NCI-H460 (cell line): ENCODE measurements around the gene KCNJ12. TPM values are rescaled to one million over a fixed set of nuclear protein-coding genes. Genes with fewer than 3 reads are reported as not detected.
A peak's percentile ranks its signal among the peaks of the same experiment; 100 is the strongest.
"Not testable (repeated sequence)": the region's sequence is repeated elsewhere in the genome, so short reads cannot be mapped to it uniquely, and the experiment has no call there.

Source experiments
- DNase-seq: peaks from one replicate; pipeline ENCODE4 v3.0.0-alpha.2; 2016; ENCODE audit warnings: low read depth; ENCODE audit errors: extremely low read depth
- total RNA-seq: library from RNA; depleted of rRNA; stranded (reverse); fragments of >200 nt; shearing (Covaris generic); gene quantifications from 2 replicates; pipeline ENCODE4 v1.2.3, GENCODE V29; 2014

Gene KCNJ12
- total RNA-seq, 1 experiment from 2014 or later = 4.3 TPM

DNA sequence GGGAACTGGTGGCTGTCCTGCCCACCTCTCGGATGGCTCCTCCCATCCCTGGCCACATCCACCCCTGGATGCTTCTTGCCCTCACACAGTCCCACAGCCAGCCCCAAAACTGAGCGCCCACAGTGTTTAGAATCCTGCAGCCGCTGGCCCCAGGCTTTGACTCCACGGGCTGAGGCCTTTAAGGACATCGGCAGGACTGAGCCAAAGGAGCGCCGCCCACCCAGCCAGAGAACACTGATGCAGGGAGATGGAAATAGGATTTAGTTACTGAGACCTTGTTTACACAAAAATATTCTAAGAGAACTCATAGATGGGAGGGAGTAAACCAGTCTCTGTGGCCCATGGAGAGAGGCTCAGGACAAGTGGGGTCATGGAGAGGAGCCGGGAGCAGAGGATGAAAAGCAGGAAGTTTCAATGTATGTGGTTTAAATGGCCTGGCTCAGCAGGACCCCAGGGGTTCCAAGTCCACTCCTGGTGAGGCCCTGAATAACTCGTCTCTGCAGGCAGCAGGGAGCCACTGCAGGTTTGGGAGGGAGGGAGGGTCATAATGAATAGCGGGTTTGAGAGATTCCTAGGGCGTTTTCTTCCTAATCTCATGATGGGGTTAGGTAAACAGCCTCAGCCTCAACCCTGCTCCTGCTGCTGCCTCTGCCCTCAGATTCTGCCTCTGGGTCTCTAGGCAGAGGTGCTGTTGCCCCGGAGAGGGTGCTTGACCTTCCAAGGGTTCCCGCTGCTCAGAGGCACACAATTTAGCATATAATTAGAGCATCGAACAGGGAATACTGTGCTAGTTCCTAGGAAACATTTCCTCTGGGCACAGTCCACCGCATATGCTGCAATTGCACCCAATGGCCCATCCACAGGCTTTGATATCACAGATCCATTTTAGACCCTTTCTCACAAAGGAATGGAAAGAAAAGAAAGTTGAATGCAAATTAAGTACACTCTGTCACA, 61.0 kb downstream of the KCNJ12 start:
- not testable (repeated sequence) for DNase-seq

DNA sequence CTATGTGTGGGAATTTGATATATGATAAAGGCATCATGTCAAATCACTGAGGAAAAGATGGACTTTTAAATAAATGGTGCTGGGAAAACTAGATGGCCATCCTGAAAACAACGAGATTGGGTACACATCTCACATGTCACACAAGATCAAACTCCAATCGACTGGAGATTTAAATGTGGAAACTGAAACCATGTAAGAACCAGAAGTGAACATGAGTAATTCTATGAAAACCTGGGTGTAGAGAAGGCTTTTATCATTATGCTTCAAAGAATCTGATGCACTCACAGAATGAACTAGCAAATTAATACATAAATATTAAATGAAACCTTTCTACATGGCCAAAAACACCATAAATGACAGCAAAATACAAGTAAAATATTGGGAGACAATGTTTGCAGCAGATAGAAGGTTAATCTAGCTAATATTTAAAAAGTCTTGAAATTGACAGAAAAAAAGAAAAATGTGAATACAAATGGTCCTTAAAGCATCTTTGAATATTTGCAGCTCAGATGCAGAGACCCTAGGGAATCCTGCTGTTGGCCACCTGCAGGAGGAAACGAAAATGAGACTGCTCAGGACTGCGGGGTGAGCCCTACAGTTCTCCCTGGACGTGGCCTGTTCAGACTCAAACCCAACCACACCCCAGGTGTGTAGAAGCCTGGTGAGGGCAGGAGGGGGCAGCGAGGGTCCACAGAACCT, 62.3 kb downstream of the KCNJ12 start:
- not testable (repeated sequence) for DNase-seq

DNA sequence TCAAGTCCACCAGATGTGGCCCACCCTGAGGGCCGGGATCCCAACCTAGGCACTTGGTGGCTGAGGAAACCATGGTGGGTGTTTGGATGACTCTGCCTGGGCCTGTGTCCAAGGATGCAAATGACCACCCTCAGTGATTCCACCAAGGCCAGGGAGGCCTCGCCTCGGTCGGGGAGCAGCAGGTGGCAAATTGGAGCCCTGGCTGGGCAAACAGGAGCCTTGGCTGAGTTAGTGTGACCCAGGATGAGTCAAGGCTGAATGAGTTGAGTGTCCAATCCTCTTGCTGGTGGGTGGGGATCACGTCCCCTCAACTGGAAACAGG, 62.8 kb downstream of the KCNJ12 start:
- not testable (repeated sequence) for DNase-seq

DNA sequence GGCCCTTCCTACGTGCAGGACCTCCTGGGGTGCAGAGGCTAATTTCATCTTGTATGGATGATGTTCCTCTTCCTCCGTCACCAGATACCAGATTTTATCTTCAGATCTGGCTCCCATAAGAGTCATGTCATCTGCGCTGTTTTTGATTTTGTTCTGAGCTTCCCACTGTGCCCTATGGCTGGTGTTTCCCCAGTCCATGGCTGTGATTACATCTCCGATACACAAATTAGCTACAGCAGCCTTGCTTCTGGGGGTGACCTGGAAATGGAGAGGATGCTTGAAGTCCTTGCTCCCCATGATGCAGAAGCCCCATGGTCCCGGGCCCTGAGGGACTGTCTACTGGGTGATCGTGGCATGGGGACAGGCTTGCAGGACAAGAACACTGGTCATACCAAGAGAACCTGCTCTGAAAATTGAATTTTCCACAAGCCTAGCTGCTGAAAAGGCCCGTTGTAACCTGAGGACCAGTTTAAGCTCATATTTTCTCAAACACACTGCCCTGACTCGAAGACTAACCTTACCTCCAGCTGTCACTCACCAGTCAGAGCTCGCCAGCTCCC, 69.0 kb downstream of the KCNJ12 start:
- no peak for DNase-seq

DNA sequence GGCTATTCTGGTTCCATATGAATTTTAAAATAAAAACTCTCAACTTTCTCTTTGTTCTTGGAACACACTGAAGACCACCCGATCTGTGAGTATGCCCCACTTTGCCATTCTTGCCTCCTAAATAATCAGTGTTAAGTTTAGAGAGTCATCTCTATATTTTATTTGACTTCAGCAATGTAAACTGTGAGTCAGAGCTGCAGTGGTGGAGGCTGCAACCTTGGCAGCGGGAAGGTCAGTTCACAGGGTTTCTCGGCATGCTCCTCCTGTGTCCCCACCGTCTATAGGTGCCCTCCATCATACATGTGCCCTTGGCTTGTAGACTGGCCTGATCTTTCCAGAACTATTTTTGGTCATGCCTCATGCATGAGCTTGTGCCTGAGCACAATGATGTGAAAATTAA, 71.4 kb downstream of the KCNJ12 start:
- DNase-seq = not testable (repeated sequence)

DNA sequence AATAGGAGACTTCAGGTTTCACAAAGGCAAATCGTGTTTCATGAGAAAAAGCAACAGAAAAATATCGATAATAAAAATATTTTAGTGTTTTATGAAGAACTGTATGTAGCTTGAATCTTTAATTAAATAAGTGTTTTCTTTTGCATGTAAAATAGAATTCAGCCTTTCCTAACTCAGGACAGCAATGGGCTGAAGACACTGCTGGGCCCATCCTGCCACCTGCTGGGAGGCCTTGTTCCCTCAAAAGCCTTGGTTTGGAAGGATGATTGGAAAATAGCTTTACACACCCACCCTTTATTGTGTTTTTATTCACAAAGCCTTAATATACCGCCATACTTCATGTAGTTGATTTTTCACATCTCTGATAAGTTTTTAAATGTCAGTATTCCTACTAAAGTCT, 73.7 kb downstream of the KCNJ12 start:
- DNase-seq = not testable (repeated sequence)

DNA sequence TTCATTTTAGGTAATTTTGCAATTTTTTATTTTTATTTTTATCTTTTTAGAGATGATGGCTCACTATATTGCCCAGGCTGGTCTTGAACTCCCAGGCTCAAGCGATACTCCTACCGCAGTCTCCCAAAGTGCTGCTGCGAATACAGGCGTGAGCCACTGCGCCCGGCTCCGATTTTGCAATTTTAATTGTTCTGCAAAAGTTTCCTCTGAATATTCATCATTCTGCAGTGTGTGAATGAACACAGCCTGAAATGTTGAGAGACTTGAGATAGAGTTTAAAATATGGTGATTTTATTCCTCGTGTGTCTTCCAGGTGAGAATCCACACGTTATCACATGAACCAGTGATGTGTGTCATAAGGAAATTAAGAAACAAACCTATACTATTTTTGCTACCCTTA, 75.8 kb downstream of the KCNJ12 start:
- no peak for DNase-seq

DNA sequence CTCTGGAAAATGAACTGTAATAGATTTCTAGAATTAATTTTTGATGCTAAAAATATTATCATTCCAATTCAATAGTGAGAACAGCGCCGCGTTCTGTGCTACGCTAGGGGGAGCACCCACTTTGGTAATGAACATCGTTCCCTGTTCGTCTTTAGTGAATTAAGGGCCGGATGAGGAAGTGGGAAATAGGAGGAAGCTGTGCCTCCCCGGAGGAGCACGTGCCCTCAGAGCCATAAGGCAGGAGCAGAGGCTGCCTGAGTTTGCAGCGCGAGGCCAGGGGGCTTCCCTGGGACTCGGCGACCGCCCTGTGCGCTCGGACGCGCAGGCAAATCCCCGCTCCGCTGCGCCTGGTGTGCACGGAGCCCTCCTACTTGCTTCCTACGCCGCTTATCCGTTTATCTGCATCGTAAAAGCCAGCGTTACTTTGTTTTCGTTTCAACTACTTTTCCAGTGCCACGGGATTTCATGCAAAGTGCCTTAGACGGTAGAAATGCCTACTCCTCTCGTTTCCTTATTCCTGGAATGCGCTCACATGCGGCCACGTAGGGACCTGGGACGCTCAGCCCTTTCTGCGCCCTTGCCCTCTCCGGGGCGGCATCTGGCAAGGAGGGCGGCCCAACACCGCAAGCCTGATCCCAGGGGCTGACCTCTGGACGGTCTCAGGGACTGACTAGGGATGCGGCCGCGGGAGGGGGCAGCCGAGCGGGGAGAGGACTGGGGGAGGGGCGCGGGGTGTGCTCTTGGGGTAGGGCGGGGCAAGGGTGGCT, 76.4 kb downstream of the KCNJ12 start:
- peak; percentile 25 for DNase-seq

DNA sequence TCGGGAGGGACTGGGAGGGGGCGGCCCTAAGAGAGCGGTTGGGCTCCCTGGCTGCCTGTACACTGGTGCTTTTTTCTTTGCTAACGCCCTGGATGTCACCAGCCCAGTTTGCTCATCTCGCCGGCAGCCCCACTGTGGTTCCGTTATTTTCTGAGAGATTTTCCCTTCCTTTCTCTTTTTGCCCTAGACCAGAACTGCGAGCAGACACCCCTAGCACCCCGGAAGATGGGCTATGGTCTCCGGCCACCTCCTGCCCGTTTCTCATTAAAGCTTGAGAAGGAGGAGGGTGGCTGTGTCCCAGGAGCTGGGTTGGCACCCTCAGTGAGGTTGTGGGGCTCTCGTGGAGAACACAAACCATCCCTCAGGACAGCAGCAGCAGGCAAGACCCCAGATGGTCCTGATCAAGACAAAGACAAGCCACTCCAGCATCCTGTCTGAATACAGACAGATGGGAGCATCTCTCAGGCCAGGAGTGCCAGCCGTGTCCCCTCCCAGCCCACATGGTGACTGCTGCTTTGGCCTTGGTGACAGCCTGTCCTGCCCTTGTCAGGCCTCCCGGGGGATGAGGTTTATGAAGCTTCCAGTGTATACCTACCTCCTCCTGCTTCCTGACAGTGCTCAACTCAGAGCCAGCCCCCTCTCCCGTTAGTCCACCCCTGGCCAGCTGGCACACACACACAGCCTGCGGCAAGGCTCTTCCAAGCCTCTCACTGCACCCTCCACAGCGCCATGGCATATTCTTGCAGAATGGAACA, 77.2 kb downstream of the KCNJ12 start:
- no peak for DNase-seq

DNA sequence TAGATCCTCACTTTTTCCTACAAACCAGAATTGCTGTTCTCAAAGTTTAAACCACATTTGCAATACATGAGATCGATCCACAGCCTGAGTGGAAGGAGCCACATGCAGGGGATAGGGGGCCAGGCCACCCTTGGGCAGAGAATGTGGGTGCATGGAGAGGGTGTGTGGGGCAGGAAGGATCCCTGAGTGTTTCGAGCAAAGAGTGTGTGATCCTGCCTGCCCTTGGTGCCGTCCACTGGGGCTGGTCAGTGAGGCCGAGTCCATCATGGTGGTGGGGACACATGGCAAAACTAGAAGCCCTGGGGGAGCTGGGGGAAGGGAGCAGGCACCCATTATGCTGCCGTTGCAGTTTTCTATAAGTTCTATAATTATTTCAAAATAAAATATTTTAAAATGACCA, 77.8 kb downstream of the KCNJ12 start:
- not testable (repeated sequence) for DNase-seq

DNA sequence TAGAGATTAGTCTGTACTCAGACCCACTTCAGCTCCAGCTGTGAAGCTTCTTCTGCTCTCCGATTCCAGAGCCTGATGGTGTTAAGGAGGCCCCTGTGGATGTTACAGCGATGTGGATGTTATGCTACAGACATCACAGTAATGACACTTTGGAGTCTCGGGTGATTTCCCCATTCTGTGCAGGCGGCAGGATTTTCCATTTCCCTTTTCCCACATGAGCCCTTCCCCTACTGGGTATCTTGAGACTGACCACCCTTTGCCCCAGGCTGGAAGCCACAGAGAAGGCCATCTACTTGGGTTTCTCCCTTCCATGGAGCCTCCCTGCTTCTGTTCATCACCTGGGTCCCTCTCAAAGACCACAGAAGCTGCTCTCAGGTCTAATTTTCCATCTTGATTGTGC, 78.3 kb downstream of the KCNJ12 start:
- DNase-seq = no peak

DNA sequence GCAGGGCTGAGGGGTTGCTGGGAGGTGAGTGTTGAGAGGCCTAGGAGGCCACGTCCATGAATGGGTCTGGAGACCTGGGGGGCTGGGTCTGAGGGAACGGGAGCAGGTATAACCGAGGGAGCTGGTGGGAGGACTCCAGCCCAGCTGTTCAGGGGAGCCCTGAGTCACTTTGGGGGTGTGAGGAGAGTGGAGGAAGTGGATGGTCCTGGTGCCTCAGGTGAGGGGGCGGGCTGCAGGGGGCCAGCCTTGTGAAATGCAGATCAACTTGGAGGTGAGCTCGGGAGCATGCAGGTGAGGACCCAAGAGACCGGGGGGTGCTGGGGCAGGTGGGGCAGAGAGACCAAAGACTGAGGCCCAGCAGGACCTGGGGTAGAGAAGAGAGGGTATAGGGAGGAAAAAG, 79.6 kb downstream of the KCNJ12 start:
- DNase-seq = no peak

DNA sequence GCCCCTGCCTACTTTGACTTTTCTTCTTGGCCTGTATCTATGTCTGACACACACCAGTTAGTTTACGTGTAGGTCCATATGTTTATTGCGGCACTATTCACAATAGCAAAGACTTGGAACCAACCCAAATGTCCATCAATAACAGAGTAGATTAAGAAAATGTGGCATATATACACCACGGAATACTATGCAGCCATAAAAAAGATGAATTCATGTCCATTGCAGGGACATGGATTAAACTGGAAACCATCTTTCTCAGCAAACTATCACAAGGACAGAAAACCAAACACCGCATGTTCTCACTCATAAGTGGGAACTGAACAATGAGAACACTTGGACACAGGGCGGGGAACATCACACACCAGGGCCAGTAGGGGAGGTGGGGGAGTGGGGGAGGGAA, 80.3 kb downstream of the KCNJ12 start:
- DNase-seq = not testable (repeated sequence)

DNA sequence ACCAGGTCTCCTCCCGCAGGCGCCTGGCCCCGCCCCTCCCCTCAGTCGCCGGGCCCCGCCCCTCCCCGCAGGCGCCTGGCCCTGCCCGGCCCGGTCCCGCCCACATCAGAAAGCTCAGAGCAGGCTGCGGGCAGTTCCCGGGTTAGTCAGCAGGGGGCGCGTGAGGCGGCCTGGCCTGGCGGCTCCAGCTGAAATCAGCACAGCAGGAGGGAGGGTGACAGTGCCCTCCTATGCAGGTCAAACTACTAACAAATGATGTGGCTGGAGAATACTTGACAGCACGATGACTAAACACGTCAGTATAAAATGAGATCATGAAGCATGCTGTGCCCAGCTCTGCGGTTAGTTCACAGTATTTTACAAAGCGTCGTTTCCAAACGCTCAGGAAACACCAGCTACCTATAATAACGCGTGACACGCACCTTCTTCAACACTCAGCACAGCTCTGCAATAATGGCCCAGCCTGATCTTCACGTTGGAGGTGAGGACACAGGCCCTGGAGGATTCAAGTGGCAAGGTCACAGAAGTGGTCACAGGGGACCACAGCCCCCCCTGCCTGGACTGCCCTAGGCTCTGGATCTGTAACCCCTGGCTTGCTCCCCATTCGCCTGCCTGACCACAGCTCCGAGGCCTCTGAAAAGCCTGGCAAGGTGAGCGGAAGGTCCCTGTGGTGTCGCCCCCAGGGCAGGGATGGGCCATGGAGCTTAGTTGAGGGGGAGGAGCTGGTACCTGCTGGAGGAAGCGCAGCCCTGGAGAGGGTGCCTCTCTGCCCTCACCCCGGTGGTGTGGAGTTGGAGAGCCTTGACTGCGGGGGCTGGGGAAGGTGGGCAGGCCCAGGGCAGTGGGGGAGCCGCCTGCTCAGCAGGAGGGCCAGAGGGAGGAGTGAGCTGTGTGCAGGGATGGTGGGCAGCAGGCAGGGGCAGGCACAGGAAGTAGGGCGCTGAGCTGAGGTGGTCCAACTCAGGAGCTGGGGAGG, 81.2 kb downstream of the KCNJ12 start:
- peak; percentile 87 for DNase-seq

DNA sequence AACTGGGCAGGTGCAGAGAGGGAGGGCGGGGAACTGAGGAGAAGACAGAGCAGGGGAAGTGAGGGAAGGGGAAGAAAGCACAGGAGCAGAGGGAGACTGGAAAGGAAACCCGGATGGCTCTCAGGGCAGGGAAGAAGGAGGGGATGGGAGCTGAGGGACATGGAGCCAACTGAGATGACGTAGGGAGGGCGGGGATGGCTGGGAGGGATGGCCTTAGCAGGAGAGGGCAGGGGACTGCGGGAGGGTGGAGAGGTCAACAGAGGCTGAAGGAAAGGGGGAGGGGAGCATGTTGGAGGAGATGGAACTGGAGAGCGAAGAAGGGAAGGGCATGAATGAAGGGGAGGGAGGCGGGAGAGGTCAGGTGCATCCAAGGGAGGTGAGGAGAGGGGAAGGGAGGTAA, 81.9 kb downstream of the KCNJ12 start:
- DNase-seq = no peak

DNA sequence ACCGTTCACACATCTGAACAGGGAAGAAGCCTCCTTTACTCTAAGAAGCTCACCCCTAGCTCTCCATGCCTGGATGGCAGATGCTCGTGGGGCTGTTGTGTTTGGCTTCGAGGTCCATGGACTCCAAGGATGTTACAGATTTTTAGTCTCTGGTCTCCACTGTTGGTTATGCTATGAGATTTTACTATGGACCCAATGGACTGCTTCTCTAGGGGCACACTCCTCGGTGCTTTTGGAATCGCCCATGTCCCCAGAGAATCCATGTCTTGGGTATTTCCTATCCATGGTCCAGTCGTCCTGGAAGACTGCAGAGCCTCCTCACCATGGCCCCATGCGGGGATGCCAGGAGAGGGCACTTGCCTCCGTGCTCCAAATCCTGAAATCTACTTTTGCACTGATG, 83.4 kb downstream of the KCNJ12 start:
- no peak for DNase-seq

DNA sequence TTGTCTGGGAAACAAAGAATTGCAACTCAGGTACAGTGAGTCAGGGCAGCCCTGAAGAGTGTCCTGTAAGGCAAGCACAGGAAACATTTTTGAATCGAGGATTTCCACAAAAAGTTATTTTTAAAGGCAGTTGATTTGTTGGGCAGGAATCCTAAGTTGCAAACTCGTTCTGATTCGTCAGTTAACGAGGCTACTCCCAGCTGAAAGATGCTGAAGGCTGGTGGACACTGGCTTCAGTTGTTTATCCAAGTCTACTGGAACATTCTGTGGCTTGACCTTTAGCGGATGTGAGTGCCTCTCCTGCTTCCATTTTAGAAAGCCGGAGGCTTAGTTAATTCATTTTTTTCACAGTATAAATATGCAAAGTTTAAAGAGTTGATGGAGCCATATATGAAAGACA, 84.2 kb downstream of the KCNJ12 start:
- DNase-seq = no peak

DNA sequence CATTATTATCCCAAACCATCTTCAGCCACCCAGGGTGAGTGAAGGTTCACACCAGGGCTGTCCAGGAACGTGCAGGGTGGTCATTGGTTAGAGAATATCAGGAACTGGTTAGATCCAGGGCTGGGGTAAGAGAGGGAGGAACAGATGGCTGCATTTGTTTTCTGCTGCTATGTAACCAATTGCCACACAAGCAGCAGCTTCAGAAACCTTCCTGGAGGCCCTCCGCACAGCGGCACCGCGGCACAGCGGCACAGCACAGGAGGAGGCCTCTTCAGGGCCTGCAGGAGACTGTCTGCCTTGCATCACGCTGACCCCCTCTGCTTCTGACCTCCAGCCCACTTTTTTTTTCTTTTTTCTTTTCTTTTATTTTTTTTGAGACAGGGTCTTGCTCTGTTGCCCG, 86.1 kb downstream of the KCNJ12 start:
- no peak for DNase-seq

DNA sequence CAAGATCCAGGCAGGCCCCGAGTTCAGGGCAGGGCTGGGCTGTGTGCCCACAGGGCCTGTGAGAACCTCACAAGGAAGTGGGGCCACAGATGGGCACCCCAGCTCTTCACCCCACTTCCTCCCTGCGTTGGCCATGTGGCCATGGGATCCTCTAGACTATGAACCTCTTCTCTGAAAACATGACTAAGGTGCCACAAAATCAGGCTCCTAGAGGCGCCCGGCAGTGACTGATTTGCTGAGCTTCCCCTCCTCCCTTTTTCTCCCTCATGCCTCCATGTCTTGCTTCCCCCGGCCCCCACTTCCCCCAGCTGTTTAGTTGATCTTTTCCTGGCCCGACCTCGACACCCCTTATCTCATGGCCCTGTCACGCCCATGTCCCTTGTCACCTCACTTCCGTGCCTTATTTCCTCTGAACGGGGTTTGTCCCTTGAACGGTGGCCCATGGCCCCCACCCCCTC, 87.1 kb downstream of the KCNJ12 start:
- no peak for DNase-seq
